GM19238 (cell line): ENCODE measurements around the gene KCNIP4.

ENCODE experiments used
- DNase-seq: peaks from one replicate; pipeline ENCODE4 v3.0.0; 2011; ENCODE audit warnings: low spot score; ENCODE audit not compliant: insufficient read length

KCNIP4 gene

GRCh38 chr4:21474195-21474594 is 474.4 kb downstream of the KCNIP4 start:
- DNase-seq = no peak

GRCh38 chr4:21470535-21470934 is 478.0 kb downstream of the KCNIP4 start:
- no peak for DNase-seq

DNA sequence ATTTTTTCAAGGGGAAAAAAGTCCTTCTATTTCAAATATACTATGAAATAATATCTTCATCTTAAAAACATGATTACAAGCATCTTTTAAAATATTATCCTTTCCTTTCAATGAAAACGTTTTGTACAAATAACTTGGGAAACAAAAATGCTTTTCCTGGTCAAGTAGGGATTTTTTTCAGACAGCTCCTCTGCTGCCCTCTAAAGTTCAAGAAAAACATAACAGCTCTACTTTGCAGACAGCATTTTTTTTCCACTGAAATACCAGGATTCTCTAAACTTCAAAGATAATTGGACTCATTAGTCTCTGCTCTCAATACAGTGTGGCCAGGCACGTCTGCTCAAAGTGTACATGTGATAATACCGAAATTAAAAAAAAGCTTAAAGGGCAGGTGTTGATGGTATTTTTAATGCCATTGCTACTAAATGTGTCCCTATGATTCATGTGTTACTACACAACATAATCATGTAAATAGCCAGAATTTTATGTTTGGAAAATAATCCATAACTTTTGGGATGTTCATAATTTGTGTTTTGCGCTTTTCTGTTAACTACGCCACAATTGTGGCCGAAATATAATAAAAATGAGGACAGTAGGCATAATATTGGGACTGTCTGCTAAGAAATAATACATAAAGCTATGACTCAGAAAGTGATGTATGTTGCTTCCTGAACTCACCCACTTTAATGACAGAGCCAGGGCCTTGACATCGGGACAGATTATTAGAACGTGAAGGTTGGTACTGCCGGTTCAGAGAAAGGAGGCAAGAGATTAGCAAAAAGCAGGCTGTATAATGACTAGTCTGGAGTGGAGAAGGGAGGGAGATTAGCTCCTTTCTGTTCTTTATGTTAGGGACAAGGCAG is 478.9 kb downstream of the KCNIP4 start:
- no peak for DNase-seq

DNA sequence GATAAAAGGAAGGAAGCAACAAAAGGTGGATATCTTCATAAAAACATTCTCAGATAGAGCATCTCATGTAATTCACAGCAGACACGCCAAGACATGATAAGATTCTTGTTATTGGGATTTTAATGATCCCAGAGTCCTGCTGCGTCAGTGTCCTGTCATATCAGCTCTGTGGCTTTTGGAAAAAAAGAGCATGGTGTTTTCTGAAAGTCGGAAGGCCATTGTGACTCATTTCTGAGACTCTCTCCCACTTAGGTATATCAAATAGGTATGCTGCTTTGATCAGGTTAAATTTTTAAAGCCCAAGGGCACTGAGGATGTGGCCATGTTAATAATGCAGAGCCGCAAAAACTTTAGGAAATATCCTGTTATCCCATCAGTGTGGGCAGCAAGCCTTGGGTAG is 481.0 kb downstream of the KCNIP4 start:
- DNase-seq = no peak

- DNase-seq = no peak
Observed at GRCh38 chr4:21457086-21457840, 491.3 kb downstream of the KCNIP4 start.

GRCh38 chr4:21454831-21455230 is 493.7 kb downstream of the KCNIP4 start:
- no peak for DNase-seq

DNA sequence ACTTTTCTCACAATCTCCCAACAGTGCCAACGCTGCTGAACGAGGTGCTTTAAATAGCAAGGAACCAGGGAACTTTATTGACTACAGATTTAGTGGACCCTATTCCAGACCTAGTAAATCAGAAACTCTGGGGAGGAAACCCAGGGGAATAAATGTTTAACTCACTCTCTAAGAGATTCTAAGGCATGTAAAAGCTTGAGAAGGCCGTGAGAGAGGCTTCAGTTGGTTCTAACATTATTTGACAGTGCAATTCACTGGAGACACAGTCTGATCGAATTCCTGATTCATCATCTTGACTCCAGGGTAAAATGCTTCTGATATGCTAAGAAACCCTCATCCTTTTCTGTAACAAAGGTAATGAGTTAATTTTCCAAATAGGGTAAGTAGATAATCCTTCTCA is 494.4 kb downstream of the KCNIP4 start:
- DNase-seq = no peak

DNA sequence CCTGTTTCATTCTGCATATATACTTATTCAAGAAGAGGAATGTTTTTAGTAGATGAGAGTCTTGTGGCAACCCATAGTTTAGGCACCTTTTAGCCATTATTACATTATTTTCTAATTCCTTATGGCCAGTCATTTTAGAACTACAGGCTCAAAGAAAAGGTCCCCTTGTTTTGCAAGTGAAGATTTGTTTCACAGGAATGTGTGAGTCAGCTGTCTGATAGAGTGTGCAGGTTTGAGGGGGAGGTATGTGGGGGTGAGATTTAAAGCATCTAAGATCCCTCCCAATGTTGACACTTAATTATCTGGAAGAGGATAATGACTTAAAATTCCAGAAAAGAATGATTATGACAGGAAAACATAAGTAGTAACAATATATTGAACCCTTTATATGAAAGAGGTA is 495.6 kb downstream of the KCNIP4 start:
- DNase-seq = no peak

- no peak for DNase-seq
Observed at GRCh38 chr4:21451032-21451431, 497.5 kb downstream of the KCNIP4 start.

- no peak for DNase-seq
Observed at GRCh38 chr4:21450331-21450730, 498.2 kb downstream of the KCNIP4 start.

DNA sequence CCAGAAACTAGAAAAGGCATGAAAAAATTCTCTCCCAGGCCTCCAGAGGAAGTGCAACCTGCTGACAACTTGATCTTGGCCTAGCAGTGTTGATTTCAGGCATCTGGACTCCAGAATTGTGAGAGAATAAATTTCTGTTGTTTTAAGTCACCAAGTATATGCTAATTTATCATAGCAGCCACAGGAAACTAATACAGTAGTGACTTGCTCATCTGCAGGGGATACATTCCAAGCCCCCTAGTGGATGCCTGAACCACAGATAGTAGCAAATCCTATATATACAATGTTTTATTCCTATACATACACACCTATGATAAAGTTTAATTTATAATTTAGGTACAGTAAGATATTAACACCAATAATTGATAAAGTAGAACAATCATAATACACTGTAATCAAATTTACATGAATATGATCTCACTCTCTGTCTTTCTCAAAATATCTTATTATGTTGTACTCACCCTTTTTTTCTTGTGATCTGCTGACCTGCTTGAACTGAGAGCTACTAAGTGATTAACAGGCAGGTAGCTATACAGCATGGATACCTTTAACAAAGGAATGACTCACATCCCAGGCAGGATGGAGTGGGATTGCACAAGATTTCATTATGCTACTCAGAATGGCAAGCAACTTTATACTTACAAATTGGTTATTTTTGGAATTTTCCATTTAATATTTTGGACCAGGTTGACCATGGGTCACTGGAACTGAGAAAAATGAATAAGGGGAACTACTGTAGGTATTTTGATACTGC is 501.1 kb downstream of the KCNIP4 start:
- no peak for DNase-seq

- DNase-seq = no peak
Observed at GRCh38 chr4:21420166-21420565, 528.4 kb downstream of the KCNIP4 start.

- DNase-seq = no peak
Observed at GRCh38 chr4:21415728-21416127, 532.8 kb downstream of the KCNIP4 start.

GRCh38 chr4:21413807-21414370 is 534.7 kb downstream of the KCNIP4 start:
- DNase-seq = no peak

DNA sequence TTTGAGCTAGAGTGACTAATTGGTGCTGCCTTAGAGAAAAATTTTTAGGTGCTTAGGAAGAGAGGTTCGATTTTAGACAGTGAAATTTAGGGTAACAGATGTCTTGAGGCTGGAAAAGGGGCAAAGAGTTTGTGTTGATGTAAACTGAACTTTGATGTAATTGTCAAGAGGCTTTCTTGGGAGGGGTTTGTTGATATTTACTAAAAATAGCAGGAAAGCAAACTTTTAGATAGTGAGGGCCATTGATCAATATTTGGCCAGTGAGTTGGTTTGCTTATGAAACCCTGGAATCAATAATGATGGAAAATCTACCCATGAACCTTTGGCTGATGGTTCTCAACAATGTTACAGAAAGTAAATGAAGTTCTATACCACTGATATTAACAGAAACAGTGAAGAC is 537.5 kb downstream of the KCNIP4 start:
- DNase-seq = no peak

DNA sequence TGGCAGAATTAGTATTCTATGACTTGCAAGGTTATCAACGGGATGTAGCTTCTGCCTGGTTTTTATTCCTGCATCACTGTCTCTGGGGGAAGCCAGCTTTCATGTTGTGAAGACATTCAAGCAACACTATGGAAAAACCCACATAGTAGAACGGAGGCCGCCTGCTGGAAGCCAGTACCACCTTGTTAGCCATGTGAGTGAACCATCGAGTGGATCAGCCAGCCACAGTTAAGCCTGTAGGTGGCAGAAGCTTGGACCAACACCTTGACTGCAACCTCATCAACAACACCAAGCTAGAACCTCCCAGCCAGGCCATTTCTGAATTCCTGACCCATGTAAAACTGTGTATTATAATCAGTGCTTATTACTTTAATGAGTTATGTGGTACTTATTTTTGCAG is 538.2 kb downstream of the KCNIP4 start:
- DNase-seq = no peak

GRCh38 chr4:21387683-21388082 is 560.9 kb downstream of the KCNIP4 start:
- DNase-seq = no peak

GRCh38 chr4:21386166-21386780 is 562.3 kb downstream of the KCNIP4 start:
- no peak for DNase-seq

DNA sequence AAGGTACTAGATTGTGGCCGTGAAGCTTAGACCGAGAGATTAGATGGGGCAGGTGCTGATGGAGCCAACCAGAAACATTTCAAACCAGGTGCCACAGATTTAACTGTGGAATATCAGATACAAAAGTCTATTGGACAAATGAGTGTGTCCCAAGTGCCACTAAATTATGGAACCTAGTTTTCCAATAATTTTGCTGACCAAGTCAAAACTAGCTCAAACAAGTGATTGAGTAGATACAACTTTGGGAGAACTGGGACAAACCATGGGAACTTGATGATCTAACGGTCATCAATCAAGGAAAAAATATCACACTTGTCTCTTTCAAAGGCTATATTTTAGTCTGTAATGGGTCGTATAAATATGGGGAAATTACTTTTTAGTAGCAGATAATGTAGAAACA is 562.9 kb downstream of the KCNIP4 start:
- no peak for DNase-seq

GRCh38 chr4:21384609-21385008 is 564.0 kb downstream of the KCNIP4 start:
- DNase-seq = no peak

DNA sequence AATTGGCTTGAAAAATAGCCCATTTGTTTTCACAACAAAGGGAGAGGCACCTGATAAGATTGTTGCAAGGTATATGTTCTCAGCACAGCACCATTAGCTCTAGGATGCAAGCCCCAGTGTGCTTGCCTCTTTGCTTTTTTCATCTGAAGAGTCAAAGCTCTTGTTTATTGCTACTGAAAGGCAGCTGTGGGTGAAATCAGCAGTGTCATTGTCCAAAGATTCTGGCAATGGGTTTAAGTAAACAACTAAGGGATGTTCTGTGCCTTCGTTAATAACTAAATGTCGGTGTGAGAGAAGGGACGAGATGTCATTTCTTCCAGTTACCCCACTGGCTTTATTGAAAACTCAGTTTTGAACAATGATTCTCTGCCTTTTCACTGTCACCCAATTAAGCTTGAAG is 567.7 kb downstream of the KCNIP4 start:
- DNase-seq = no peak
